Mononuclear cell (primary cell): Measurements from ENCODE around the gene HOXB5. TPM values are rescaled to one million over a fixed set of nuclear protein-coding genes. Genes with fewer than 3 reads are reported as not detected.

Experiments used
- H3K27me3 ChIP-seq: 2 replicates; pipeline ENCODE4 v1.6.0; 2011; ENCODE audit warnings: low read length, control low read depth; ENCODE audit not compliant: insufficient read depth
- H3K4me1 ChIP-seq: 2 replicates; pipeline ENCODE4 v1.5.1; 2011; ENCODE audit warnings: mild to moderate bottlenecking, low read length, control low read depth; ENCODE audit not compliant: insufficient read depth
- H3K4me3 ChIP-seq: 2 replicates; pipeline ENCODE4 v1.5.1; 2011; ENCODE audit warnings: mild to moderate bottlenecking, low read length, moderate library complexity
- H3K9me3 ChIP-seq: 2 replicates; pipeline ENCODE4 v1.5.1; 2011; ENCODE audit warnings: low read depth, mild to moderate bottlenecking, control low read depth, low read length
- total RNA-seq: library from RNA; depleted of rRNA; stranded (reverse); fragments of >200 nt; gene quantifications from one replicate; pipeline ENCODE4 v1.2.3, GENCODE V29; 2012

The HOXB5 gene
- total RNA-seq, 1 donor: not detected

DNA sequence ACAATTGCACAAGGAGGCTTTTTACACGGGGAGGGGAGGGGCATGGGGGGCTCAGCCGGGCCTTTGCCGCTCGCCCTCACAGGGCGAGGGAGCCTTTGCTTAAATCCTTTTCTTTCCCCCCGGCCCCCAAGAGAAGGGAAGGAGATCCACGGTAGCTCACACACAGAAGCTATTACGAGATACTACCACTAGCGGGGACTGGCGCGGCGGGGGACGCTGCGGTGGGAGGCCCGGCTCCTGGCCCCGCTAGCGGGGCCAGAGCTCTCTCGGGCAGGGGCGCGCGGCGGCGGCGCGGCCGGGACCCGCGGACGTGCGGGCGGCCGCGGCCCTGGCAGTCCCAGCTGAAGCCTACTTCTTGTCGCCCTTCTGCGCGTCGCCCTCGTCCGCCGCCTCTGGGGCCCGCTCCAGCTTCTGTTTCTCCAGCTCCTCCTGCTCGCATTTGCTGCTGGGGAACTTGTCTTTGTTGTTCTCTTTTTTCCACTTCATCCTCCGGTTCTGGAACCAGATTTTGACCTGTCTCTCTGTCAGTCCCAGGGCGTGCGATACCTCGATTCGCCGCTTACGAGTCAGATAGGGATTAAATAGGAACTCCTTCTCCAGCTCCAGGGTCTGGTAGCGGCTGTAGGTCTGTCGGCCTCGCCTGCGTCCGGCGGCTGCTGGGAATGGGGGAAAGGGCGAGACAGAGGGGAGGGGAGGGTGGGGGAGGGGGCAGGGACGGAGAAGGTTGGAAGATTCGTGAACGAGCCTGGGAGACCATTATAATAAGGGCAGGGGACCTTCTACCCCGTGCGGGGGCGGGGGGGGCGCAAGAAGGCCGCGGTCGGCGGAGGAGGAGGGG, 19.5 kb upstream of the HOXB5 start:
- H3K27me3 ChIP-seq: peaks cover 90% of the 10 kb centered on the region
- H3K4me3 ChIP-seq: no peak overlapping the region
- peaks cover 45% of the 10 kb centered on the region for H3K4me1 ChIP-seq
- no peaks in the 10 kb centered on the region for H3K9me3 ChIP-seq

DNA sequence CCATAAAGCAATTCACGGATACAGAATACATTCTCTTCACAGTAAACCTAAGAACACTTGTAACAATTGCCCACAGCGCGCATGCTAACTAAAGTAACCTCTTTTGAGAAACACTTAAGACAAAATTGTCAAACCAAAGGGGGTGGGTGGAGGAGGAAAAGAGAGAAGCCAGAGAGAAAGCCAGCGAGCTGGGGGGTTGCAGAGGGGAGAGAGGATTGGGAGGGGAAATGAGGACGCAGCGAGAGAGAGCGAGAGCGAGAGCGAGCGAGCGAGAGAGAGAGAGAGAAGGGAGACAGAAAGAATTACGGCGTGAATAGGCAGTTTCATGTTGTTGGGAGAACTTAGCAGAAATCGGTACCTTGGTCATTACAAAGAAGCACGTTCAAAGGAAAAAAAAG, 18.9 kb upstream of the HOXB5 start:
- peaks cover 44% of the 10 kb centered on the region for H3K4me1 ChIP-seq
- peaks cover 88% of the 10 kb centered on the region for H3K27me3 ChIP-seq
- H3K4me3 ChIP-seq: no peak overlapping the region
- H3K9me3 ChIP-seq: no peaks in the 10 kb centered on the region

DNA sequence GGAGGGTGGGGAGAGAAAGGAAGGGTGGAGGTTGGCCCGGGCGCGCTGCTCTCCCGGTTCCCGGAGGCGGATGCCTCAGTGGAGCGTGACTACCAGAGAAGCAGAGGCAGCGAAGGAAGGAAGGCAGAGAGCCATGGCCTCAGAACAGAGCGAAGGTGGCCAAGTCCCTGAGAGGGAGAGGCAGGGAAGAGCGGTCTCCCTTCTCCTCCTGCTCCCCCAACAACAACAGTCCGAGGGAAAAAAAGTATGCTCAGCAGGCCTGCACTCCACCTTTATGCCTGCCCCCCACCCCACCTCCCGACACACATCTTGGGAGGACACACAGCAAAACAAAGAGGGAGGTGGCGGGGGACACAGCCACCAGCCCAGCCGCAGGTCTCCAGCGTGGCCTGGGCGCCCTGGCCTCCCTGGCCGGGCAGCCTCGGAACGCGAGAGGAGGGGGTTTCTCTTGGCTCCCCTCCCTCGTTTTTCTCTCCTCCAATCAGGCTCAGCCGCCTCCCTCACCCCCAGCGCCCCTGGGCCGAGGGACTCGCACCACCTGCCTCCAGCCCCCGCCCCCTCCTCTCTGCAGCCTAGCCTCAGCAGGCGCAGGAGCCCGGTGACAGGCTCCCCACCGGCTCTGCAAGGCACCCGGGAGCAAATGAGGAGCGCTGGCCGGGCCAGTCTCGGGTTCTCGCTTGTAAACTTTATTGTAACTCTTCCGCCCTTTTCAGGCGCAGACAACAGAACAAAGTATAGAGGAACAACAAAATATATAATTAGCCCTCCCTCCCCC, 18.3 kb upstream of the HOXB5 start:
- Histone ChIP-seq H3K9me3 (no peaks in the 10 kb centered on the region), H3K4me1 (peaks cover 44% of the 10 kb centered on the region), H3K4me3 (no peak overlapping the region), H3K27me3 (peaks cover 88% of the 10 kb centered on the region)

DNA sequence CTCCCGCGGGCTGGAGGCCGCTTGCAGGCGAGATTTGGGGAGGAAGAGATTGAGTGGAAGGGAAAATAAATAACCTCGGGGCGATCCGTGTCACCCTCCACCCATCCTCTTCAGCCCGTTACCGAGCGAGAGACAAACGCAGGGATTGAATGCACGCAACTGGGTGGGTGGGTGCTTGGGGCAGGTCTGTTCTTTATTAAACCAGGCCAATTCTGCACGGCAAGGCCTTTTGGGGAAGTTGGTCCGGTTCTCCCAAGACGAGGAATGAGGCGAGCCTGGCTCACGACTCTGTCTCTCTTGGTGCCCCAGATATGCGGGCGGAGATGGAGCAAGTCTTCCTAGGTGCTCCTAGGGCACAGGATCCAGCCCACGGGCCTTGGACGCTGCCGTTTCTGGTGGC, 17.6 kb upstream of the HOXB5 start:
- H3K27me3 ChIP-seq: peaks cover 88% of the 10 kb centered on the region
- H3K4me1 ChIP-seq: peaks cover 44% of the 10 kb centered on the region
- no peaks in the 10 kb centered on the region for H3K9me3 ChIP-seq
- H3K4me3 ChIP-seq: peak overlapping the region; percentile 38

DNA sequence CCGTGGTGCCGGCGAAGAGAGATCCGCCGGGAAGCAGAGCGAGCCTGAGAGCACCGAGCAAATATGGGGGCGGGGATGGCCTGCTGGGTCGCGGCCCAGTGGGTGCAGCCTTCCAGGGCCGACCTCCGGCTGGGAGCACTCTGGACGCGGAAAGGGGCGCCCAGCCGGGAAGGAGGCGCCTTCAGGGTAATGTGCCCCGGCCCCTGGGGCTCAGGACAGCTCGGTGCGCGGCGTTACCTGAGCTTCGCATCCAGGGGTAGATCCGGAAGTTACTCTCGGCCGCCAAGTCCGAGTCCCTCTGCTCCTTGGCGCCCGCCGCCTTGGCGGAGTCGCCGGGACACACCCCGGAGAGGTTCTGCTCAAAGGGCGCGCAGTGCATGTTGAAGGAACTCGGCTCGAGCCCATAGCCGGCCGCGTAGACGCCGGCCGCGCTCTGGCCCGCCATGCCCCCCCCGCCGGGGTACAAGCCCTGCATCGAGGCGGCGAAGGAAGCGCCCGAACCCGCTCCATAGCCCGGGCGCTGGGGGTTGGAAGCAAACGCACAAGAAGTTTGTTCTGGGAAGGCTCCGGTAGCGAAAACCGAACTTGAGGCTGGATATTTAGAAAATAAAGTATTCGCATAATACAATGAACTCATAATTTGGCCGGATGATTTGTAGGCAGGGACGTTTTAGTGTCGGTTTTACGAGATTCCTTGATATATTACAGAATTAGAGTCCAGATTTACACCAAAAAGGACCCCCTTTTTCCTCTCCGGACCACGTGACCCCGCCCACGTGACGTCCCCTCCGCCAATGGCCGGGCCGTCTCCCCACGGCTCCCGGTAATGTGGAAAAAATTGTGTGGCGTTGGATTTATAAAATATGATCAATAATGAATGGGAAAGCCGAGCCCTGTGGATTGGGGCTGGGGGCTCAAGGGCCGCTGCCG, 17.0 kb upstream of the HOXB5 start, which contains the start of gene HOXB7:
Gene HOXB7 (minus strand): TSS at position 736 of the 930 bp plus-strand sequence. CDS start 99 bp downstream, at position 637.
- peaks cover 44% of the 10 kb centered on the region for H3K4me1 ChIP-seq
- H3K27me3 ChIP-seq: peaks cover 86% of the 10 kb centered on the region
- H3K9me3 ChIP-seq: no peaks in the 10 kb centered on the region

DNA sequence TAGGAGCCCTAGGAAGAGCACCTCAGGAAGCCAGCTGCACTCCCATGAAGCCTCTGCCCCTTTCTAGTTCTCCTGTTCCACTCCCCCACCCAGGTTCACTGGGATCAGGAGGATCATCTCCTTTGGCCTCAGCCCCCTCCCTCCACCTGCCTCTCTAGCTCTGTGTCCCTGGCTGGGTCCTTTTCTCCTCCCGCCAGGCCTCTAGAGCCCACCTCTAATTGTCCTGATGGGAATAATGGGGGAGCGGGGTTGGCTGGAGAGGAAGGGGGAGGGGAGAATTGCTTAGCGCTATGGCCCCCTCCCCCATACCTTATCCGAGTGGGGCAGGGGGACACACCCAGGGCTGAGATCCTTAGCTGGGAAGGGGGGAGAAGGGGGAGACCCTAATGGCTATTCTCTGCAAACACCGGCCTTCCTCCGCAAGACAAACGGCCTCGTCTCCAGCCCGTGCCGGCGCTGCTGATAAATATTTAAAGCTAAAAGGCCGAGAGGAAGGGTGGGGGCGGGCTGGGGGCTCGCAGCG, 16.2 kb upstream of the HOXB5 start:
- H3K9me3 ChIP-seq: no peaks in the 10 kb centered on the region
- H3K4me1 ChIP-seq: peaks cover 44% of the 10 kb centered on the region
- peak overlapping the region; percentile 38 for H3K4me3 ChIP-seq
- H3K27me3 ChIP-seq: peaks cover 86% of the 10 kb centered on the region

More for the DNA sequence above, 17.0 kb upstream of the HOXB5 start, which contains the start of gene HOXB7:
- peak within 1 kb of the TSS; percentile 38 for H3K4me3 ChIP-seq

DNA sequence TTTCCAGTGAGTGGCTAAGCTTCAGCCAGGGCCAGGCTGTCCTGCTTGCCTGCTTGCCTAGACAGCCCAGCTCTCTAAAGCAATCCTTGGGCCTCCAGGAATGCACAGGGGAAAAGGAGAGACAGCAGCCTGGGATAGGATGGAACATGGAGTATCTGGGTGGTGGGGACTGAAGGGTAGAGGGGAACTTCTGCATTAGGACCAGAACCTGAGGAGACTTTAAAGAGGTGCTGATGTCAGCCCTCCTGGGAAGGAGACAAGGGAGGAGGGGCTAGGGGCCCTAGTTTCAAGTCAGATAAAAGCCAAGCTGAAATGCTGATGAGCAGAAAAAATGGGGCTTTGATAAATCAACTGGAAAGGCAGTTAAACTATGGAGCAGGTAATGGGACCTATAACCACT, 15.5 kb upstream of the HOXB5 start:
- Histone ChIP-seq H3K27me3 (peaks cover 88% of the 10 kb centered on the region), H3K9me3 (no peaks in the 10 kb centered on the region), H3K4me1 (peaks cover 40% of the 10 kb centered on the region), H3K4me3 (no peak overlapping the region)

DNA sequence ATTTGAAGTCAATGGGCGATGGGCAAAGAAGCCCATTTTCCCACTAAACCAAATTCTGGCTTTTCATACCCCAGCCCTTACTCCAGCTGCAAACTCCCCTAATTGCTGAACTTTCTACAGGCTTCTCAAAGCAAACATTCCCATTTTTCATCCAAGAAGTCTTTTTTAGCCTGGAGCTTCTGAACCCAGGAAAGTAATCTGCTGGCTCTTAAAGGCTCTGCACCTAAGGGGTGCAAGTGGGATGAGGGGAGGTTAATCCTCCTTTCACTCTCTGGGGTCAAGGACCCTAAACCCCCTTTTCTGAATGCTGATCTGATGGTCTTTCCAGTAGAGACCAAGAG, 14.9 kb upstream of the HOXB5 start:
- peaks cover 89% of the 10 kb centered on the region for H3K27me3 ChIP-seq

DNA sequence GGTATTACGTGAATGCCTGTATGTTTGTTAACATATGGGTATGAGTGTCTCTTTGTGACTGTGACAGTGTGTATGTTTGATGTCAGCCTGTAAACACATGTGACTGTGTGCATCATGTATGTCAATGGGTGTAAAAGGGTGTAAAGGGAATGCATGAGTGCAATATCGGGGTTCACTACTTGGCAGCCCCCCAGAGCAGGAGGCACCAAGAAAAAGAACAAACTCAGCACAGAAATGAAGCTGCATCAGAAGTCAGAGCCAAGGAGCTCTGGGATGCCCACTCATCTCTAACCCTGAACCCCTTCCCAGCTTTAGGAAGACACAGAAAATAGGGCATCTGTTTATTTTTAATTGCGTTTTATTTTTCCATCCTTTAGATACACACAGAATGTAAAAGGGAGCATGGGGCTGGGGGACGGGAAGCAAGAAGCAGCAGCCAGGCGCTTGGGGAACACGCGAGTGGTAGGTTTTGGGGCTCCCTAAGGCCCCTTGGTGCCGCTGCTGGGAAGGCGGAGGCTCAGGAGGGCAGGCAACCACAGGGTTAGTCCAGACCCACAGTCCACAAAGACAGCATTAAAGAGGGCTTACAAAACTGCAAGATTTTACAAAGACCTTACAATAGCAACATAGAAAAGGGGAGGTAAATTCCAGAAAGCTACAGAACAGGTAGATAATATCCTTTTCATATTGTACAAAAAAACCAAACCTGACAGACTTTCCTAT, 13.5 kb upstream of the HOXB5 start:
- Histone ChIP-seq H3K4me1 (peaks cover 30% of the 10 kb centered on the region), H3K4me3 (no peak overlapping the region), H3K9me3 (no peaks in the 10 kb centered on the region), H3K27me3 (peaks cover 93% of the 10 kb centered on the region)

More for the DNA sequence above, 14.9 kb upstream of the HOXB5 start:
- peaks cover 36% of the 10 kb centered on the region for H3K4me1 ChIP-seq
- no peaks in the 10 kb centered on the region for H3K9me3 ChIP-seq
- no peak overlapping the region for H3K4me3 ChIP-seq

DNA sequence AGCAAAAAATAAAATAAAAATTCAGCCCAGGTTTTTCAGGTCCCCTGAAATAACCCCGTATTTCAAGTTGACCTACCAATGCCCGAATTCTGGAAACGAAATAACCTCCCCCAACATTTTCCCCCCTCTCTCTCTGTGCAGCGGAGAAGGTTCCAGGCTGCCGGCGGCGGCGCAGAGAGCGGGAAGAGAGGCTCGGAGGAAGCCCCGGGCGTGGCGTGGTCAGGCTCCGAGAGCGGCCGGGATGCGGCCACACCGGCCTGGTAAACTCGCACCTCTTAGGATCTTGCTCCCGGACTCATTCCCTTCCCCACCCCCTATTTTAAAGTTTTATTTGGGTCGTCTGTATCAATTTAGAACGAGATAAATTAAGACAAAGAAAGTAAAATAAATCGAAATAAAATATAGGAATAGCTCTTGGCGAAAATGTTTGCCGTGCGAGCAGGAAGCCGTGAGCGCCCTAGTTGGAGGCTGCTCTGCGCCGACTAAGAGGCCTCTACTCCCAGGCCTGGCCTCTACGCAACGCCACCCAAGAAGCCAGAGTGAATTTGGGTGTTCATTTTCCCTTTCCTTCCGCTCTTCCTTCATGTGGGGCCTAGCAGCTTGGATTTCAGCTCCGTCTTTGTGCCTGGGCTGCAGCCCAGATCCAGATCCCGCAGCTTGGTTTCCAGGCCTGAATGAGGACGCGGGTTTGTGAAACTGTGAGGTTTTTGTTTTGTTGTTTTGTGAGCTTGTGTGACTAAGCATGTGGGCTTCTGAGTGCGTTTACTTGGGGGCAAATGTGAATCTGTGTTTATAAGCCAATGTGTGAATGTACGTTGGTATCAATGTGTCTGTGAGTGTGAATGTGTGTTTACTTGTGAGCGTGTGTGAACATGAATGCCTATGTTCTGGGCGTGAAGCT, 12.7 kb upstream of the HOXB5 start:
- Histone ChIP-seq H3K27me3 (peaks cover 93% of the 10 kb centered on the region), H3K4me1 (peaks cover 22% of the 10 kb centered on the region), H3K9me3 (no peaks in the 10 kb centered on the region), H3K4me3 (no peak overlapping the region)

DNA sequence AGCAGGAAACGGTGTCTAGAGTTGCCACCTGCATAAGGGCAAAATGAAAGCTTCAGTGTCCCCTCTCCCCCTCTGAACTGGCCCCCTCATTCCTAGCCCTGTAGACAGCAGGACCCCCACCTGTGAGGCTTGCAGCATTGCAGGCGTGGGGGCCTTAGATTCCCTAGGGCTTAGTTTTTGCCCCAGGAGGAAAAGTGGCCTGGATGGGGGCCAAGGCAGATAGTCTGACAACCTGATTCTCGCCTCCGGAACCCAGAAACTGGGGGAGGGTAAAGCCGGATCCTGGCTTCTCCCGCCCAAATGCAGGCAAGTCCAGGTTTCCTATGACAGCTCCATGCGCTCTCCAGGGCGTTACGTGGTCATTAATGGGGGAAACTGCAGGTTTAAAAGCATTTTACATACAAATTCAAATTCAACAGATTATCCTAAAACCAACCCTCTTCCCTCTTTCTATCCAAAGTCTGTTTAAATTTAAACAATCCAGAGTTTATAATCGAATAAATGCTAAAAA, 11.9 kb upstream of the HOXB5 start:
- peaks cover 93% of the 10 kb centered on the region for H3K27me3 ChIP-seq
- H3K4me3 ChIP-seq: no peak overlapping the region
- H3K9me3 ChIP-seq: no peaks in the 10 kb centered on the region
- H3K4me1 ChIP-seq: peaks cover 15% of the 10 kb centered on the region

DNA sequence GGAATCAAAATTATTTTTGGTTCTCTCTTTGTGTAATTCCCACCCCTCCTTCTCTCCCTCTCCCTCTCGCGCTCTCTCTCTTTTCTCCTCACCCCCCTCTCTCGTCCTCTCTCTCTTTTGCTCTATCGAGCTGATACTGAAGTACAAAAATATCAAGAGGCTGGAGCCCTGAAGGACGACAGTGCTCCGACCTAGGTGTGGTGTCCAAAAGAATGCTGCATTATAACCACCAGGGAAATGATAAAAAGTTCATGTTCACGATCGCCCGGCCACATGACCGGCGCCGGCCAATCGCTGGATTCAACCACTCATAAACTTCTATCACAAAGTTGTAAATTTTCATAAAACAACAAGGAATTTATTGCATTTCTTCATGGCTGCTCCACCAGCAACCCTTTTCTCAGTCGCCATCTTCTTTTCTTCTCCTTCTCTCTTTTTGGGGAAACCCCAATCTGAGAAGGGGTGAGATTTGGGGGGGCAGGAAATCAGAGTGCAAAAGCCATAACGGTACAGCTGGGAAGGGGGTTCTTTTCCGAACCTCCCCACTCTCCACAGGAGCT, 11.3 kb upstream of the HOXB5 start, which contains the start of gene HOXB6:
Gene HOXB6 (minus strand): TSS at position 217 of the 560 bp plus-strand sequence. CDS start 6,836 bp downstream, outside the sequence.
- Histone ChIP-seq H3K4me3 (no peak within 1 kb of the TSS), H3K9me3 (no peaks in the 10 kb centered on the region), H3K4me1 (peaks cover 8% of the 10 kb centered on the region), H3K27me3 (peaks cover 93% of the 10 kb centered on the region)
